ENCODE measurements around the gene ALDH1A3.
A peak's percentile ranks its signal among the peaks of the same experiment; 100 is the strongest.
"Not testable (repeated sequence)": the region's sequence is repeated elsewhere in the genome, so short reads cannot be mapped to it uniquely, and the experiment has no call there.

ALDH1A3 gene

DNA sequence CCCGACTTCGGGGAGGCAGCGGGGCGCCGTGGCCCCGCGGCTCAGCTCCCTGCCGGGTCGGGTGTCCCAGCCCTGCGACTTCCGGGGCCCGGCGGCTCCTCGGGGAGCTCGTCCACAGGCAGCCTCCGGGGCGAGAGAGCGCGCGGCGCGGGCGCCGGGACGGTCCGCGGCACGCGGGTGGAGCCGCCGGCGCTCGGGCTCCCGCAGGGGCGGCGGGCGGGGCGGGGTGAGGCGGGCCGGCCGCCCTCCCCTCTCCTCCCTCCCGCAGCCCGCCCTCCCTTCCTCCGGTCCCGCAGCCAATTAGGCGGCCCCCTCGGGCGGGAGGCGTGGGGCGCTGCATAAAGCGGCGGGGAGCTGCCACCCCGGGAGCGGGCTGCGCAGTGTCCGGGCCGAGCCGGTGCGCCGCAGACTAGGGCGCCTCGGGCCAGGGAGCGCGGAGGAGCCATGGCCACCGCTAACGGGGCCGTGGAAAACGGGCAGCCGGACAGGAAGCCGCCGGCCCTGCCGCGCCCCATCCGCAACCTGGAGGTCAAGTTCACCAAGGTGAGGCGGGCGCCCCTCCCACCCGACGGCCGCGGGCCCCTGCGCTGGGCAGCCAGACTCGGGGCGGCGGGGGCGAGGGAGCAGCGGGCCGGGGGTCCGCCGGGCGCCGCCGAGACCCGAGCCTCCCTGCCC, at the start of gene ALDH1A3:
Gene ALDH1A3 (plus strand): TSS at position 368 of the 675 bp plus-strand sequence. CDS start 77 bp downstream, at position 445.
- peak; percentile 20 for DNase-seq

DNA sequence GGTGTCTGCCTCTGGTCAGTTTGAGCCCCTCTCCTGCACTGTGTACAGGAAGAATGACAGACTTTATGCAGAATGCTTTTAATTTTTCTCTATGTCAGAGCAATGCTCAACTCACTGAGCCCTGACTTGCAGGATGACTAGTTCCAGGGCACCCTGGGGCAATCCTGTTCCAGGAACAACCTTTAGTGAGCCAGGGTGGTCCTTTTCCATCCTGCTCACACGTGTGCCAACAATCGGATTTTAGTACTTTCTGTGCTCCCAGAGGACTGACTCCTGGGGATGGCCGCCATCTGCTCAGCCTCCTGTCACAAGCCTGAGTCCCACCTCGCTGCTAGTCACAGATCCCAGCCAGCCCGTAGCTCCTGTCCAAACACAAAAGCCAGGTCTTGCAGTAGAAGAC, 48.2 kb upstream of the ALDH1A3 start:
- no peak for DNase-seq

DNA sequence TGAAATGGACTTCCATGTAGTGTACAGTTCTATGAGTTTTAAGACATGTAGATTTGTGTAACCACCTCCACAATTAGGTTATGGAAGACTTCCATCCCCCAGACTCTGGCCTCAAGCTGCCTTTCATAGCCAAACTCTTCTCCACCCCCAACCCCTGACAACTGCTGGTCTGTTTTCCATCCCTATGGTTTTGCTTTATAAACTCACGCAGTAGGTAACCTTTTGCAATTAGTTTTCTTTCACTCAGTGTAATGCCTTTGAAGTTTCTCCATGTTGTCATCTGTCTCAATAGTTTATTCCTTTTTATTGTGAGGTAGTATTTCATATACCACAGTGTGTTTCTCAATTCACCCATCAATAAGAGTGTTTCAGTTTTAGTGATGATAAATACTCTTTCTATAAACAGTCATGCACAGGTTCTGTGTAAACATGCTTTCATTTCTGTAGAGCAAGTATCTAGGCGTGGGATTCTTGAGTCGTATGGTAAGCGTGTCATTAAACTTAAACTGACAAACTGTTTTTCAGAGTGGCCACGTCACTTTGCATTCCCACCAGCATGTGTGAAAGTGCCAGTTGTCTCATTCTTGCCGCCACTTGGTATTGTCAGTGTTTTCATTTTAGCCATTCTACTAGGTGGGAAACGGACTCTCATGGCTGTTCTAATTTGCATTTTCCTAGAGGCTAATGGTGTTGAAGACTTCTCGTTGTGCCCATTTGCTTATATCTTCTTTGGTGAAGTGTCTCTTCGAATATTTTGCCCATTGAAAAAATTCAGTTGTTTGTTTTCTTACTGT, 47.3 kb upstream of the ALDH1A3 start:
- DNase-seq: no peak

DNA sequence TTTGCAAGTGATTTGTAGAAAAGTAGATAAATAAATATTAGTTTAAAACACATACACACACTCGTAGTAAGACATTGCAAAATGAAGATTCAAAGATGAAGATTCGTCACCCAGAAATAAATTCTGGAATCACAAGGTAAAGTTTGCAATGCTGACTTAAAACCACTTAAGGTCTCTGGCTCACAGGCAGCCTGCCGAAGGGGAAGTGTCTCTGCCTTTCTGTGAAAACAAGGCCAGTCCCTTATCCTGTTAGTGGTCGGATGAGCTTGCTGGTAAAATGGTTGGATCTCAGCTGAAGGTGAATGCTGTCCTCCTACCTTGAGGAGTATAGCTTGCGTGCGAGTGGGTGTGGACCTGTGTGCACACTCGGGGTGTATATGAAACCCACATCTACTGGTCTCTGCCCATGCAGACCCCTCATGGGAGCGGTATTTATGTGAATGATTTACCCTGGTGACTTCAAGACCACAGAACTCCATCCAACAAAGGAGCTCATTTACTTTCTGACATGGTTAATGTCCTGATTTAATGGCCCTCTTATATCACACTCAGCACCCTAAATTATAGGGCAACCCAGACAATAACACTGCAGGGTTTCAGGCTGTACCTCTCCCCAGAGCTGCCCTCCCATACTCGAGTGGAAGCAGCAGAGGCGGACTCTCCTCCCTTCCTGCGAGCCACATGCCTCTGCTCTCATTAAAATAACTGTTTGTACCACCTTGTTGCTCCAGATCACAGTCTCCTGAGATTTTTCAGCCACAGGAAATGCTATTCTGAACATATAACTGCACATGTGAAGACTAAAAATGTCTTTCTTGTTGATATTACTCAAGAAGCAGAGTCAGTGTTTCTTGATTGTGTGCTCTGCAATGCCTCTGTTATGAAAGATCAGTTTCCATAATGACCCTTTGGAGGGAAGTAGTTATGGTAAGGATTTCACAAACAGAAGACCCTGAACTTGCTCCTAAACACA, 45.9 kb upstream of the ALDH1A3 start:
- DNase-seq: no peak

DNA sequence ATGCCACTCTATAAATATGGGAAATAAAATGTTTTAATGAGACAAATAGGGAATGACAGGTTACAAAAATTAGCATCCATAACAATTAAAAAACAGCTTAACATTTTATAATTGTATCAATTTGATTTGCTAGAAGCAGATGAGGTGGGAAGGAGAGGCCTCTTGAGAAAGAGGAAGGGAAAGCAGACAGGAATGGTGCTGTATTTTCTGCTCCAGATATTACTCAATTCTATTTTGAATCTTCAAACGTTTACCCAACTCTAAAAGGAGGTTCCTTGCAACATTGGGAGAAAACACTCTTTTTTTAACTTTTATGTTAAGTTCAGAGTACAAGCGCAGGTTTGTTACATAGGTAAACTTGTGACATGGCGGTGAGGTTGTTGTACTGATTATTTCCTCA, 44.9 kb upstream of the ALDH1A3 start:
- no peak for DNase-seq

DNA sequence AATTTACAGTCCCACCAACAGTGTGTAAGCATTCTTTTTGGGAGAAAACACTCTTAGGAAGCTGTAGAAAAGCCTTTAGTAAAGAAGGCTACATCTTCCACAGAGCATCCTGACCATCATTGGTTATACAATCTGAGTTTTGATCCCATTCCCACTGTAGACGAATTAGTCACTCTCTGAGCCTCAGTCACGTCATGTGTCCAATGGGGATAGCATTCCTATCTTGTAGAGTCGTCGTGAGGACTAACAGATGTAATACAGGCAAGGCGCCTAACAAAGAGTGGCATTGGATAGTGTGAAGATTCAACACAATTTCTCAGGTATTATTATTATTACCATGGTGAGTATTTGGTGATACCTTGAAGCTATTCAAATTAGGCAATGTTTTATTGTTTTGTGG, 44.0 kb upstream of the ALDH1A3 start:
- no peak for DNase-seq

DNA sequence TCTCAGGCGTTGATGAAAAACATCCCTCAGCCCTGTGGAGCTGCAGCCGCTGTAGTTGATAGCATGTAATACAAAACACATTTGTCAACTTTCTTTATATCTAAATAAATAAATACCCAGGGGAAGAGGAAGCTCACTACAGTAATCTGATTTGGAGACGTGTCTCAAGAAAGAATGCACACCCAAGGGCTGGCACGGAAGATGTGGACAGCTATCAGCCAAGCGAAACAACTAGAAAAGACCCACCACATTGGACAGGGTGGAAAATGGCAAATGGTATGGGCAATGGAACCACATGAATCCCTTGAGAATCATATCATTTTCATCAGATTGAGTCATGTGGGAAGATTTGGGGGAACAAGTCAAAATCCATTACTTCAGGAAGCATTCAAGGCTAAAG, 43.1 kb upstream of the ALDH1A3 start:
- DNase-seq: no peak

DNA sequence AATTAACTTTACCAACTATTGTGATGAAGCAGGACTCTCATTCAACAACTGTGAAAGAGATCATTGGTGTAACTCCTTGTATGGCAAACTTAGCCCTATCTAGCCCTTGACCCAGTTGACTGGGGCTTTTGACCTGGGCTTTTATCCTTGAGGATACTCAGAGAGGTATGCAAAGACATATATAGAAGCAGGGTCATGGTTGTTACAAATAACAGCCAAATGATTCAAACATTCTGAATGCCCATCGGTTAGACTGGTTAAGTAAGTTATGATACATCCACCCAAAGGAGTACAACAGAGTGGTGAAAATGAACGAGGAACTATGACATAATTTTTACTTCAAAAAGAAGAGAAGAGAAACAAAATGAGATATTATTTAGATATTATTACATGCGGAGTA, 38.2 kb upstream of the ALDH1A3 start:
- DNase-seq: no peak

DNA sequence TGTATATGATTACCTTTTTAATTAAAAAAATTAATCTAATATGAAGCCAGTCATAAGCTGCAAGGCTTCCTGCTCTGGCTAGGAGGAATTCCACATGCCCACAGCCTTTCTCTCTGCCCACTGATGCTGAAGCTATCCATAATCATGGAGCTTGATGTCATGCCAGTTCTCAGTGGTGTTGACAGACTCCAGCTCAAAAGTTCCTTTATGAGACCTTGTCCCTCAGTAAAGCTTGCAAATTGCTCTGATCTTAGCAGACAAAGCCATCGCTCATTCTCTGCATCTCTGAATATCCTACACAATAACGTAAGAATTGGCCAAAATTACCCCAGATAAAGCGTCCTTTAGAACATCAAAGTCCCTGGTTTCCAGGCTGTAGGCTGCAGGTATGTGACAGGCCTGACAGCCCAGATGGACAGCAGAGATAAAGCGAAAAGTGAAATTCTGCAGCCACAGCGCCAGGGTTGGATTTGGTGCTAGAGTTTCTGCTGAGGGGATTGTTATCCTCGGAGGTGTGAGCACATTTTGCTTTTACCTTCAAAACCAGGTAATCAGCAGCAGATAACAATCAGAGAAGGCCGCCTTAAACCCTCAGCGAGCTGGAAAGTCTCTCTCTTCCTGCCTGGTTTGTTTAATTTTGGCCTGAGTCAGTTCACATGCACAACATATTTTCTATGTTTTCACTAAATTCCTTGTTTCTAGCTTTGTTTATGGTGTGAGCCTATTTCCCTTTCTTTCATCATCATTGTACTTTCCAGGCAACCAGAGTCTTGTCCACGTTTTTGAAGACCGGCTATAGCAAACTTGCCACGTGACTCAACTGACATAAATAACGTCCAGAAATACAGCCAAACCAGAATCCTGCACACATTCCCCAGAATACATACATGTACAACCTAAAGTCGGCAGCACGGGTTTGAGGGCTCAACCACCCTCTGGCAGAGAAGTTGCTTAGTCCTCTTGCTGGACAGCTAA, 36.6 kb upstream of the ALDH1A3 start:
- DNase-seq: no peak

DNA sequence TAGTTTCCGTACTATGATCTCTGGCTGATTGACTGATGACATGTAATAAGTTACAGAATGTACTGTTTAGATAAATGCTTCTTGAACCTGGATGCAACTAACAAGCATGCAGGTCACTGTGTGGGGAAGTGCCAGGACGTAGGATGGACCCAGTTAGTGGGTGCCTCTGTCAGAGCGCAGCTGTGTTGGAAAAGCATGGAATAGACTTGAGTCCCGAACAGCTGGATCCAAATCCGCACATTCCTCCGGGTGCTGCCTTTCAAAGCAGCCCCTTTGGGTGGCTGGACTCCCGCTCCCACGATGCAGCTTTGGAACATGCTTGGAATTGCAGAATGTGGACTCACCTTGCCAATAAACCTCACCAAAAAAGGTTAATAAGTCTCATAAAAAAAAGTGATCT, 35.5 kb upstream of the ALDH1A3 start:
- DNase-seq: no peak

DNA sequence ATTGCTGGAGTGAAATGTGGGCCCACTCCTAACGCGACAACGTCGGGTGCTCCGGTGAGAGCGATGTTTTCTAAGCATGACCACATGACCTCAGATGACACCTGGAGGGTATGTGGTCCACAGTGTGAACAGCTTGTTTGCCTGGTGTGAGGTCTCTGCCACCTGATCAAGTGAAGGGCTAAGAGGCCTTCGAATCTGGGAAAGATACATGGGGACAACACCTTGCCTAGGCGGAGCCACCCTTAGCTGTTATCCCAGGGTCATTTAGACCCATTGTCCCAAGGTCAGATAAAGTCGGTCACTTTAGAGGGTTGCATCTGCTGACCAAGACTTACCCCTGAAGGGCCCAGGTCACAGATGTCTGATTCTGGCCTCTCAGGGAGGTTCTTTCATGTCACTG, 34.9 kb upstream of the ALDH1A3 start:
- DNase-seq: no peak

DNA sequence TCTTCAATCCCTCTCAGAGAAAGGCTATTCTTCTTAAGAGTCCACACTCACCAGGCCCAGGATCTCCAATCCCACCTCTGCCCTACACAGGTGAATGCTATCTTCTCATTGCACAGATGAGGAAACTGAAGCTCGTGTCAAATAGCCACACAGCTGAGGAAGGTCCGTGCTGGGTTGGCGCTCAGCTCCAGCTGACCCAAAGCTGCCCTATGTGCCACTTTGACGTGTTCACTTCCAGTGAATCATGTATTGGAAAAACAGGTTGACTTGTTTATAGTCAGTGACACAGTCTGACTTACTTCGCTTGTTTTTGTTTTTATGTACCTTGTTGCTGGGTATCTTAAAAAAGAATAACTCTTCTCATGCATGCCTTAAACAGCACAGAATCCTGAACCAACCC, 32.4 kb upstream of the ALDH1A3 start:
- no peak for DNase-seq

DNA sequence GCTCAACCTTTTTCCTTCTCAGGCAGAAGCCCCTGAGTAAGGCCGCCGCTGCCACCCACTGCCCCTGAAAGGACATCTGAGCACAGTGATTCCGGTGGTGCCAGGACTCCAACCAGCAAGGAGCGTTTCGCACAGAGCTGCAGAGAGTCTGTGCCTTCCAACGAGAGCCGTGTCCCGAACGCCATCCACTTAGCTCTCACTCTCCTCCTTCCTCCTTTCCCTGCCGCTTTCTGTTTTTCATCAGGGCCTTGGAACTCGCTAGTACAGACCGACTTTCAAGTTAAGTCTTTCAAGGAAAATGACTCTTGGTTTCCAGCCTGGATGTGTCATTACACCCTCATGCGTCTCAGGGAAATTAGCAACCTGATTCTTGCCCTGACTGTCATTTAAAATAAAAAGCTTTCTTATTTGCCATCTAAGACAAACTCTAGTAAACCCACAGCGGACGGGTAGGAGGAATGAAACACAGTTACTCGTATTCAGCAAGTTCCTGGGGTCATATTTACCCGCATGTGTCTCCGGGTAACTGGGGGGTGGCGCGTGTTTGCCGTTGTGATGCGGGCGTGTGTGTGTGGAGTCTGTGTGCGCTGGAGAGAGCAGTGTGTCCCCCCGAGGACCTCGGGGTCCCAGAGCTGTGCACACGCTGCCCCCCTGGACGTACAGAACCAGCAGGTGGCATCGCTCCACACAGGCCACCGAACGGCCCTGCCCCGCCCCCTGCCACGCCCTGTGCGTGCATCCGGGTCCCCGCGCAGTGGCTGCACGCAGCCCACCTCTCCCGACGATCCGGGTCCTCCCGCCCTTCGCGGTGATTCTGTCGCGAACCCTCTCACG, 30.4 kb upstream of the ALDH1A3 start:
- peak; percentile 66 for DNase-seq

DNA sequence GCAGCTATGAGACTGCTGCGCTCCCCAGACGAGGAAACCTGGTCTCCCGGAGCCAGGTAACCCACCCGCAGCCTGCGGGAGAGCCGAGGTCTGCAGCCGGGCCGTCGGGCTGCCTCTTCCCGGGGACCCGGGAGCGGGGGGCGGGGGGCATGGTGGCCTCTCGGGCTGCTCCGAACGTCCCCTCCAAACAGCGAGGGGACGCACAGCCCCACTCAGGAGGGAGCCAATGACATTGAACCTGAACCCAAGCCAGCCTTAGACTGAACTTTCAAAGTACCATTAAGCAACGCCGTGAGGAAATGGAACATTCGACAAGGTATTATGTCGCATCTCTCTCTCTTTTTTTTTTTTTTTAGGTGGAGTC, 29.8 kb upstream of the ALDH1A3 start:
- DNase-seq: no peak

DNA sequence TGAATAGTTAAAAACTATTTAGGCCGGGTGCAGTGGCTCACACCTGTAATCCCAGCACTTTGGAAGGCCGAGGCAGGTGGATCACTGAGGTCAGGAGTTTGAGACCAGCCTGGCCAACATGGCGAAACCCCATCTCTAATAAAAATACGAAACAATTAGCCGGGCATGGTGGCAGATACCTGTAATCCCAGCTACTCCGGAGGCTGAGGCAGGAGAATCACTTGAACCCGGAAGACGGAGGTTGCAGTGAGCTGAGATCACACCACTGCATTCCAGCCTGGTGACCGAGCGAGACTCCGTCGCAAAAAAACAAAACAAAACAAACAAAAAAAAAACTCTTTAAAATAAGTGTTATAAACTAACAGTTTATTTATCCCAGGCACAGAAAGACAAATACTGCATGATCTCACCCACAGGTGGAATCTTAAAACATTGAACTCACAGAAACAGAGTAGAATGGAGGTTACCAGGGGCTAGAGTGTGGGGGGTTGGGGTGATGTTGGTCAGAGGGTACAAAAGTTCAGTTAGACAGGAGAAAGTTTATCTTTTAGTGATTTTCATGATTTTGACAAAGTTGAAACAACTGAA, 28.1 kb upstream of the ALDH1A3 start:
- not testable (repeated sequence) for DNase-seq

DNA sequence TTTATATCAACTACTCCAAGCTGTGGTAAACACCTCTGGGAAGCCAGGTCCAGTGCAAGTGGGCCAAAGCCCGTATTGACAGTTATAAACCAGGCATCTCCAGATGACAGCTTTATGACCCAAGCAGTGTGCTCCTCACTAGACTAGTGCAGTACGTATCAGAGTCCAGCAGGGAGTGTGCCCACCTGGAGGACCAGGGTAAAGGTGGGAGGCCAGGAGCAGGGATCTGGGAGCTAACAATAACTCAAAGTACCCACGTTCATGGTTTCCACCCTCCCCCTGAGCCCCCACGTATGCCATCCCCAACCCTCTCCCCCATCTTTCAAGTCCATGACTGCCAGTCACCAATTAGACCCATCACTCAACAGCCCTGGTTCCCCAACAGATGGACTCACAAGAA, 27.0 kb upstream of the ALDH1A3 start:
- DNase-seq: no peak

DNA sequence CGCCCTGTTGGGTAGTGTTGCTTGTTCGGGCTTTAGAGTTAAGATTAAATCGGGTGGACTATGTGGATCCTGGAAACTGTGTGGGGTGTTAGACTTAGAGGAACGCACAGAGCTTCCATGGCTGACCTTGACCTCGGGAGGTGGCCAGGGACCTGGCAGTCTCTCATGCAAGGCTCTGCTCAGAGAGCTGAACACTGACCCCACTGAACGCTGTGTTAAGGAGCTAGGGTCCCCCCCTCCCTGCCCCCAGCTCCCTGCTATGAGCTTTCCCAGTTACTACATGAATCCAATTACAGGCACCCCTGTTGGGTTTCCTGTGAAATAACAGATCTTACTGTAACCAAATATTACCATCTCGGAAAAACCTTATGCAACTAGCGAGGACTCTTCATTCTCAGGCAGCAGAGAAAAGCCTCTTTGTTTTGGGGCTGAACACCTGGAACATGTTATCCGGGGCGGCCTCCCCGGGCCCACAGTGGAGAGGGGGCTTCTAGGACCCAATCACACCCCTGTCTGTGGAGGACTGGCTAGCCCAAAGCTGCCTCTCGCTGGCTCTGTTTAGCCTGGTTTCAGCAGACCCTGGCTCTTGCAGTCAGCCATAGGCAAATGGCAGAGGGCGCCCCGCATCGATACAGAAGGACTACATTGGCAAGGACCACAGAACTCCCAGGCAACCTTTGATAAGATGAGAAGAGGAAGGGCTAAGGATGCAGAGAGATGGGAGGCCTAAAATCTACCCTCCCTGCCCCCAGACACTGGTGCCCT, 25.8 kb upstream of the ALDH1A3 start:
- DNase-seq: no peak

DNA sequence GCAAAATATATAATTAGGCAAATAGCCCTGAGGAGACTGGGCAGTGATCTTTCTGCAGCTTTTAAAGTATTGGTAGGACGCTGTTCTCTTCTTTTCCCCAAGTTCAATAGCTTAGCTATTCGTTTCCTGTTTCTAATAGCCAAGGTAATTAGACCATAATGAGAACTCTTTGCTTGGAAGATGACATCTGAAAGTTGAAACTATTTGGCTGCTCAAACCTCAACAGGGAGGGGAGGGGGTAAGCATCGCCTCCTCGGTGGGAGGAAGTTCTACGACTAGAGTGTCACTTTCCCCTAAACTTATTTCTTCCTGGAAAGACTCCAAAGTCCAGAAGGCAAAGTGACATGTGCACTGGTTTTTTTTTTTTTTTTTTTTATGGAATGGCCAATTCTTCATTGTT, 22.8 kb upstream of the ALDH1A3 start:
- no peak for DNase-seq

DNA sequence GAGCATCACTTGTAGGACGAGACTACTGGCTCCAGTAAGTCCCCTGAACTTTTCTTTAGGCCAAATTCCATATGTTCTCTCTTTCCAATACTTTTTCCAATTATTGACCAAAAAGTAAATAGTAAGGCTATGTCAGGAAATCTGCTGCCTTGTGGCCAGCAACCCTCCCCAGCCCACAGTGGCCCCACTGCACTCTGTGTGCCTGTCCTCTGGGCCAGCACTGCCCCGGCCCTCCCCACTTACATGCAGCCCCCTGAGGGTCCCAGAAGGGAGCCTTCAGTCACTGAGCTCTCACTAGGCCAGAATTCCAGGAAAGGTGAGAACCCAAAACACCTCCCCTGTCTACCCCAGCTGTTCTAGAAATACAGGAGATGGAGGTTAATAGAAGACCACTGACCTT, 21.3 kb upstream of the ALDH1A3 start:
- no peak for DNase-seq
